Astrocyte of the spinal cord (primary cell): ENCODE measurements around the gene DNAI2.

Experiments
- DNase-seq: peaks from one replicate; pipeline ENCODE4 v3.0.0; 2011; ENCODE audit warnings: low read depth, low spot score
- H3K4me3 ChIP-seq: 2 replicates; pipeline ENCODE4 v1.5.1; 2011; ENCODE audit warnings: low read depth, mild to moderate bottlenecking, low read length, moderate library complexity
- in situ Hi-C: cut with HindIII; loops from 2 replicates; pipeline ENCODE4 v1.10.0; 2017; ENCODE audit warnings: low sequenced_read_pairs
- TF ChIP-seq, protein P1 (sequence below): IDR thresholded peaks from 2 replicates; pipeline ENCODE4 v1.5.1; 2012; ENCODE audit warnings: low read depth, mild to moderate bottlenecking, low read length, inconsistent platforms

Gene DNAI2

DNA sequence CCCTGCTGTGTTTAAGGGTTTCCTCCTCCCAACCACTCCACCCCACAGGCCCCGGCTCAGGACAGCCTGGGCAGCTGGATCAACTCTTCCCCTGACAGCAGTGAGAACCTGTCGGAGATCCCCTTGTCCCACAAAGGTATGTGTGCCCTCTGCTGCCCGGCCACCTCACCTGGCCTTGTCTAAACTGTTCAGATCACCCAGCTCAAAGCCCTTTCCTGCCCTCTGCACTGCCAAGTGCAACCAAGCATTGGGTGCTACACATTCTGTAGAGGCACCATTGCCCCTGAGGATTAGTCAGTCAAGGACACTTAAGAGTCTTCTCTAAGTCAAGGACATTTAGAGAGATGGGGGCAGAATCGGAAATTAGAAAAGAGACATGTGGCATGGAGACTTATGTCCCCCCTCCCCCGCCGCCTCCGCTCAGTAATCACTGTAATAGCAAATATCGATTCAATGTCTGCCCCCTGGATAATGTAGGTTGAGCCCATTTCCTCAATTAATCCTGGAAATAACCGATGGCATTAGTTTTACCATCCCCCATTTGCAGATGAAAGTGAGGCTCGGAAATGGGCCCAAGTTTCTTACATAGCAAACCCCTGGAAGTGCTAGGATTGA lies 79.5 kb downstream of the DNAI2 start:
- H3K4me3 ChIP-seq = no peak overlapping the region
- DNase-seq = no peak
- TF ChIP-seq, protein P1, sequence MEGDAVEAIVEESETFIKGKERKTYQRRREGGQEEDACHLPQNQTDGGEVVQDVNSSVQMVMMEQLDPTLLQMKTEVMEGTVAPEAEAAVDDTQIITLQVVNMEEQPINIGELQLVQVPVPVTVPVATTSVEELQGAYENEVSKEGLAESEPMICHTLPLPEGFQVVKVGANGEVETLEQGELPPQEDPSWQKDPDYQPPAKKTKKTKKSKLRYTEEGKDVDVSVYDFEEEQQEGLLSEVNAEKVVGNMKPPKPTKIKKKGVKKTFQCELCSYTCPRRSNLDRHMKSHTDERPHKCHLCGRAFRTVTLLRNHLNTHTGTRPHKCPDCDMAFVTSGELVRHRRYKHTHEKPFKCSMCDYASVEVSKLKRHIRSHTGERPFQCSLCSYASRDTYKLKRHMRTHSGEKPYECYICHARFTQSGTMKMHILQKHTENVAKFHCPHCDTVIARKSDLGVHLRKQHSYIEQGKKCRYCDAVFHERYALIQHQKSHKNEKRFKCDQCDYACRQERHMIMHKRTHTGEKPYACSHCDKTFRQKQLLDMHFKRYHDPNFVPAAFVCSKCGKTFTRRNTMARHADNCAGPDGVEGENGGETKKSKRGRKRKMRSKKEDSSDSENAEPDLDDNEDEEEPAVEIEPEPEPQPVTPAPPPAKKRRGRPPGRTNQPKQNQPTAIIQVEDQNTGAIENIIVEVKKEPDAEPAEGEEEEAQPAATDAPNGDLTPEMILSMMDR = no peak
- in situ Hi-C loops = no loop called here

DNA sequence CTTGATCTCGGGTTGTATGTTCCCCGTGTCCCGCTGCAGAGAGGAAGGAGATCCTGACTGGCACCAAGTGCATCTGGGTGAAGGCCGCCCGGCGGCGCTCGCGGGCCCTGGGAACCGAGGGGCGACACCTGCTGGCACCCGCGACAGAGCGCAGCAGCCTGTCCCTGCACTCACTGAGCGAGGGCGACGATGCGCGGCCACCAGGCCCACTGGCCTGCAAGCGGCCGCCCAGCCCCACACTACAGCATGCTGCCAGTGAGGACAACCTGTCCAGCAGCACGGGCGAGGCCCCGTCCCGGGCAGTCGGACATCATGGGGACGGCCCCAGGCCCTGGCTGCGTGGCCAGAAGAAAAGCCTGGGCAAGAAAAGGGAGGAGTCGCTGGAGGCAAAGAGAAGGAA lies 80.1 kb downstream of the DNAI2 start:
- no peak for DNase-seq
- TF ChIP-seq, protein P1 = no peak
- in situ Hi-C loops = no loop called here
- no peak overlapping the region for H3K4me3 ChIP-seq

DNA sequence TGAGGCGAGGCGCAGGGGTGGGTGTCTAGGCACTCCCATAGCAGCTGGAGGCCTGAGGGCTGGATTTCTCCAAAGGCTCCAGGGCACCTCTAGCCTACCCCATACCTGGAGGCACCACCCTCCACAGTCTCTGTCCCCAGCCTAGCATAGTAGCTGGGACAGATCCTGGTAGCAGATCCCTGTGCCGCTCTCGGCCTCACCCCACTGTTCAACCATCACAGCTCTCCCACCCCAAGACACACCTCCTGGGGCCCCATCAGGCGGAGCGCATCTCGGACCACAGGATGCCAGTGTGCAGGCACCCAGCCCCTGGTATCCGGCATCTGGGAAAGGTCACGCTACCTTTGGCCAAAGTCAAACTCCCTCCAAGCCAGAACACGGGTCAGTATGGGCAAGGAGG lies 80.5 kb downstream of the DNAI2 start:
- TF ChIP-seq, protein P1 = no peak
- H3K4me3 ChIP-seq = no peak overlapping the region
- in situ Hi-C loops = no loop called here
- no peak for DNase-seq

DNA sequence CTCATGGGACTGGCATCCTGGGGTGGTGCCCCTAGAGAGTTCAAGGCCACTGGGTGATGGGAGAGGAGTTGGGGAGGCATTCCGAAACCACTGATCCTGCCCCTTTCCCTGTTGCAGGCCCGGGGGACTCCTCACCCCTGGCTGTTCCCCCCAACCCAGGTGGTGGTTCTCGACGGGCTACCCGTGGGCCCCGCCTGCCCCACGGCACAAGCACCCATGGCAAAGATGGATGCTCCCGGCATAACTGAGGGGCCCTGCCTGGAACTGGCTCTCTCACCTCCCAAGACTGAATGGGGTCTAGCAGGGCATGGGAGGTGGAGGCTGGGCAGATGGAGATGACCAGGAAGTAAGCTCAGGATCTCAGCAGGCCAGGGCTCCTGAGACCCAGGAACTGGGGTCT lies 81.0 kb downstream of the DNAI2 start:
- H3K4me3 ChIP-seq = no peak overlapping the region
- in situ Hi-C loops = no loop called here
- TF ChIP-seq, protein P1 = no peak
- DNase-seq = no peak

DNA sequence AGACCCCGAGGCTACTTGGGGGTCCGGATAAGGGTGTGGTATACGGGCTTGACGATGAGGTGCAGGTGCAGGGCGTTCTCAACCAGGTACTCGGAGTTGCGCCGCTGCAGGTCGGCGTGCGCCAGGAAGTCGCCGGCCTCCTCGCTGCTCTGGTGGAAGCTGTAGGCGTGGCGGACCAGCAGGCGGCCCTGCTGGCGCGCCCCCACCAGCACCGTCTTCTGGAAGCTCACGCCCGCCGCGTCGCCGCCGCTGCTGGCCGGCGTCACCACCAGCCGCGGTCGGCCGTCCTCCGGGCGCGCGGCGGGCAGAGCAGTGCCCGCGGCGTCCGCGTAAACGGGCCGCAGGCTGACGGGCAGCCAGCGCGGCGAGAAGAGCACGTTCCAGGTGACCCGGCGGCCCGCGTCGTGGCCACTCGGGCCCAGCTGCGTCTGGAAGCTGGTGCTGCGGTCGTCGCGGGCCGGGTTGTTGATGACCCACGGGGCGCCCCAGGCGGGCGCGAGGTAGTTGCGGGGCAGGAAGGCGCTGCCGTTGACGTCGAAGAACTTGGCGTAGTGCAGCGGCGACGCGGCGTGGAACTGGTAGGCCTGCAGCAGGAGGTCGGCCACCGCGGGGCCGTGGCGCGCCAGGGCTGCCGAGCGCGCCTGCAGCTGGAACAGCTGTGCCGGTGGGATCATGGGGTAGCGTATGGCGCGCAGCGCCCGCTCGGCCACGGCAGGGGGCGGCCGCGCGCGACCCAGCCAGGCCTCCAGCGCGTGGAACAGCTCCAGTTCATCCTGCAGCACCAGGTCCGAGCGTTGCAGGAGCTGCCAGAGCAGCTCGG lies 82.8 kb downstream of the DNAI2 start:
- TF ChIP-seq, protein P1 = no peak
- no peak for DNase-seq
- in situ Hi-C loops = no loop called here
- H3K4me3 ChIP-seq = no peak overlapping the region

DNA sequence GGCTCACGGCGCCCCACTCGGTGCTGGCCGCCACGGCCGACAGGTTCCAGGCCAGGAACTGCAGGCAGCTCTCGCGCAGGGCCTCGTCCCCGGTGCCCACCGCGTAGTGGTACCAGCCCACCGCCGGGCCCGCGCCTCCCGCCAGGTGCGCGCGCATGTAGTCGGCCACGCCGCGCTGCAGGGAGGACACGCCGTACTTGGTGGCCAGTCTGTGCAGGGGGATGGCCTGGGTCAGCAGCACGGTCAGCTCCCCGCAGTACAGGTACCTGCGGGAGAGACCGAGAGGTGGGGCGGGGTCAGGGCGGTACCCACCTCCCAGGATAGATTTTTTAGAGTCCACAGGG lies 83.4 kb downstream of the DNAI2 start:
- in situ Hi-C loops = no loop called here
- TF ChIP-seq, protein P1 = no peak
- no peak overlapping the region for H3K4me3 ChIP-seq
- no peak for DNase-seq
